IMR-90 (cell line): ENCODE results near the gene IL36B. TPM values are rescaled to one million over a fixed set of nuclear protein-coding genes. Genes with fewer than 3 reads are reported as not detected.

Experiments
- ATAC-seq: fragments of 200-7000 bp; cut with Tn5 transposase; 2 replicates; pipeline ENCODE4 v1.9.1; 2020; ENCODE audit warnings: low read depth, mild to moderate bottlenecking, moderate library complexity
- BruUV-seq: library from RNA; stranded (reverse); fragments of 400-500 nt; replicated peaks from 2 replicates; lab custom pipeline; 2021; lab: Mats Ljungman, UMichigan
- CTCF ChIA-PET: fragments of 300-600 bp; formaldehyde crosslinking; extraction: SDS; loops from one replicate; lab custom pipeline; 2021; ENCODE audit warnings: antibody characterized with exemption; lab: Yijun Ruan, JAX
- POLR2A ChIA-PET: fragments of 300-600 bp; sonication (Branson Sonifier 250); formaldehyde crosslinking; loops from one replicate; lab custom pipeline; 2022; ENCODE audit warnings: antibody characterized with exemption; ENCODE audit not compliant: unreplicated experiment; lab: Charles Lee
- DNase-seq: peaks from one replicate; pipeline ENCODE4 v3.0.0; 2013
- H2AFZ ChIP-seq: replicated peaks from 2 replicates; pipeline ENCODE3; 2013; ENCODE audit warnings: low read length, mild to moderate bottlenecking; ENCODE audit not compliant: poor library complexity
- H2AK5ac ChIP-seq: 2 replicates; pipeline ENCODE4 v1.6.1; 2013; ENCODE audit warnings: low read depth, low read length, inconsistent platforms
- H2AK9ac ChIP-seq: replicated peaks from 2 replicates; pipeline ENCODE3; 2013; ENCODE audit warnings: mild to moderate bottlenecking, low read depth, low read length, moderate library complexity; ENCODE audit not compliant: poor library complexity
- H2BK120ac ChIP-seq: 2 replicates; pipeline ENCODE4 v1.6.1; 2013; ENCODE audit warnings: low read depth, low read length, inconsistent platforms
- H2BK15ac ChIP-seq: 3 replicates; pipeline ENCODE4 v1.6.1; 2013; ENCODE audit warnings: low read depth, low read length, inconsistent platforms
- H2BK20ac ChIP-seq: 2 replicates; pipeline ENCODE4 v1.6.1; 2013; ENCODE audit warnings: low read depth, mild to moderate bottlenecking, inconsistent platforms, low read length, moderate library complexity
- H2BK5ac ChIP-seq: 2 replicates; pipeline ENCODE4 v1.6.1; 2013; ENCODE audit warnings: mild to moderate bottlenecking, low read depth, low read length, inconsistent platforms; ENCODE audit not compliant: poor library complexity, severe bottlenecking
- H3K14ac ChIP-seq: replicated peaks from 2 replicates; pipeline ENCODE4 v1.6.1; 2013; ENCODE audit warnings: low read depth, low read length, inconsistent platforms
- H3K18ac ChIP-seq: 2 replicates; pipeline ENCODE4 v1.6.1; 2013; ENCODE audit warnings: low read depth, low read length, control low read depth
- H3K23ac ChIP-seq: 2 replicates; pipeline ENCODE4 v1.6.1; 2013; ENCODE audit warnings: low read depth, low read length, inconsistent platforms
- H3K27ac ChIP-seq: 2 replicates; pipeline ENCODE4 v1.5.1; 2013; ENCODE audit warnings: mild to moderate bottlenecking, control low read depth, low read length; ENCODE audit not compliant: insufficient read depth
- H3K27me3 ChIP-seq: 2 replicates; pipeline ENCODE4 v1.6.1; 2013; ENCODE audit warnings: low read length; ENCODE audit not compliant: control insufficient read depth, insufficient read depth
- H3K36me3 ChIP-seq: 2 replicates; pipeline ENCODE4 v1.6.1; 2013; ENCODE audit warnings: low read length, mixed read lengths; ENCODE audit not compliant: control insufficient read depth, insufficient read depth
- H3K4ac ChIP-seq: 2 replicates; pipeline ENCODE4 v1.6.1; 2013; ENCODE audit warnings: low read depth, low read length, inconsistent platforms
- H3K4me1 ChIP-seq: 2 replicates; pipeline ENCODE4 v1.6.1; 2013; ENCODE audit warnings: low read length, mixed read lengths; ENCODE audit not compliant: control insufficient read depth, insufficient read depth
- H3K4me2 ChIP-seq: 2 replicates; pipeline ENCODE4 v1.6.1; 2013; ENCODE audit warnings: low read depth, mild to moderate bottlenecking, control low read depth, low read length, moderate library complexity
- H3K4me3 ChIP-seq: 2 replicates; pipeline ENCODE4 v1.5.1; 2013; ENCODE audit warnings: low read depth, mild to moderate bottlenecking, control low read depth, low read length, moderate library complexity; ENCODE audit not compliant: insufficient read depth
- H3K56ac ChIP-seq: 2 replicates; pipeline ENCODE4 v1.6.1; 2013; ENCODE audit warnings: low read length, inconsistent platforms; ENCODE audit not compliant: insufficient read depth; ENCODE audit errors: extremely low read depth
- H3K79me1 ChIP-seq, 2 experiments: 2 replicates each; pipeline ENCODE4 v1.6.1; 2013; ENCODE audit warnings: low read length in 2 of 2, inconsistent platforms in 1 of 2, low read depth in 1 of 2
- H3K9ac ChIP-seq: 2 replicates; pipeline ENCODE4 v1.6.1; 2013; ENCODE audit warnings: low read depth, low read length, control low read depth
- H3K9me1 ChIP-seq: 2 replicates; pipeline ENCODE4 v1.6.1; 2013; ENCODE audit warnings: low read length, inconsistent platforms; ENCODE audit not compliant: insufficient read depth
- H3K9me3 ChIP-seq: 2 replicates; pipeline ENCODE4 v1.6.1; 2013; ENCODE audit warnings: low read length; ENCODE audit not compliant: control insufficient read depth, insufficient read depth
- H4K20me1 ChIP-seq: 2 replicates; pipeline ENCODE4 v1.6.1; 2013; ENCODE audit warnings: low read length, inconsistent platforms; ENCODE audit not compliant: insufficient read depth
- H4K5ac ChIP-seq: 2 replicates; pipeline ENCODE4 v1.6.1; 2013; ENCODE audit warnings: mild to moderate bottlenecking, low read depth, low read length, control low read depth
- H4K8ac ChIP-seq, 2 experiments: 2 replicates each; pipeline ENCODE4 v1.6.1; 2013; ENCODE audit warnings: low read depth in 2 of 2, low read length in 2 of 2, control low read depth in 1 of 2, inconsistent platforms in 1 of 2
- H4K91ac ChIP-seq: 2 replicates; pipeline ENCODE4 v1.6.1; 2013; ENCODE audit warnings: low read depth, low read length, inconsistent platforms; ENCODE audit not compliant: insufficient read depth
- BHLHE40 ChIP-seq: fragments of 150-350 bp; IDR thresholded peaks from 2 replicates; pipeline ENCODE4 v1.6.1; 2016; ENCODE audit warnings: mild to moderate bottlenecking, low read depth, low read length
- CTCF ChIP-seq: conservative IDR thresholded peaks from 2 replicates; pipeline ENCODE4 v1.5.1; 2012; ENCODE audit warnings: mild to moderate bottlenecking, low read depth, low read length, improper control_type of control experiment
- MXI1 ChIP-seq: IDR thresholded peaks from 2 replicates; pipeline ENCODE4 v1.6.1; 2012; ENCODE audit warnings: low read depth, mild to moderate bottlenecking, low read length, moderate library complexity, borderline replicate concordance
- RCOR1 ChIP-seq: IDR thresholded peaks from 2 replicates; pipeline ENCODE4 v1.6.1; 2012; ENCODE audit warnings: mild to moderate bottlenecking, low read length, improper control_type of control experiment; ENCODE audit not compliant: insufficient replicate concordance
- SMC3 ChIP-seq: fragments of 150-350 bp; IDR thresholded peaks from 2 replicates; pipeline ENCODE4 v1.6.1; 2016; ENCODE audit warnings: low read depth, mild to moderate bottlenecking, antibody characterized with exemption, low read length, moderate library complexity
- WGBS, 2 experiments: methylation state at CpG; one replicate each; pipeline versions ENCODE4 v1.1.5 to v1.1.7; 2013; ENCODE audit warnings: missing lambda C conversion rate in 2 of 2; ENCODE audit not compliant: insufficient read length in 1 of 2; ENCODE audit errors: extremely low coverage in 2 of 2; 5-methylcytosine and 5-hydroxymethylcytosine counted together
- dilution Hi-C: fragments of 300-500 bp; cut with HindIII; formaldehyde crosslinking; loops from one replicate; pipeline ENCODE4 v1.14.3; 2018; ENCODE audit warnings: low sequenced_read_pairs; ENCODE audit not compliant: unreplicated experiment
- in situ Hi-C: fragments of 300-500 bp; cut with MboI; formaldehyde crosslinking; loops from 3 replicates; pipeline ENCODE4 v1.14.3; 2019; ENCODE audit warnings: low sequenced_read_pairs, inconsistent platforms, mixed read lengths
- intact Hi-C: fragments of 100-400 bp; cut with micrococcal nuclease; formaldehyde crosslinking; loops from 2 replicates; pipeline ENCODE4 v1.10.0; 2022
- polyA plus RNA-seq, 3 experiments: library from polyadenylated mRNA; depleted of rRNA; stranded (reverse); fragments of >200 nt; gene quantifications; 2 replicates each; pipeline ENCODE4 v1.2.3, GENCODE V29; 2012; ENCODE audit warnings: low replicate concordance in 1 of 3
- total RNA-seq: library from RNA; depleted of rRNA; stranded (reverse); fragments of >200 nt; gene quantifications from 2 replicates; pipeline ENCODE4 v1.2.3, GENCODE V29; 2012

IL36B gene
- total and polyA plus RNA-seq, 2 of the 4 experiments (the other 2 are of a cell fraction), result not detected

- no TSS peak for BruUV-seq
- POLR2A ChIA-PET, result no interaction called here
- WGBS, 2 experiments, result no CpG with 5 or more reads among the region's 2 CpGs
Observed at GRCh38 chr2:113085542-113085941, 32.9 kb upstream of the IL36B start.

More at GRCh38 chr2:113085542-113085941, 32.9 kb upstream of the IL36B start:
- Histone ChIP-seq H2BK5ac (no peak overlapping the region), H3K9ac (no peak overlapping the region), H3K4me2 (no peak overlapping the region), H3K4me1 (no peaks in the 10 kb centered on the region), H3K4me3 (no peak overlapping the region), H3K14ac (no peak overlapping the region), H3K9me3 (no peaks in the 10 kb centered on the region), H4K20me1 (no peaks in the 10 kb centered on the region), H2BK20ac (no peak overlapping the region), H3K56ac (no peak overlapping the region), H3K18ac (no peak overlapping the region), H3K36me3 (no peaks in the 10 kb centered on the region), H3K4ac (no peak overlapping the region), H4K5ac (no peak overlapping the region), H2BK120ac (no peak overlapping the region), H3K27me3 (peaks cover 12% of the 10 kb centered on the region), H2AK9ac (no peak overlapping the region), H3K79me1 (no peaks in the 10 kb centered on the region), H2BK15ac (no peak overlapping the region), H4K8ac (no peak overlapping the region), H3K23ac (no peak overlapping the region), H3K27ac (no peak overlapping the region), H3K9me1 (no peaks in the 10 kb centered on the region), H2AFZ (no peak overlapping the region), H2AK5ac (no peak overlapping the region), H4K91ac (no peak overlapping the region)
- DNase-seq (no peak), ATAC-seq (no peak)
- in situ Hi-C loops, result no loop called here
- dilution Hi-C loops, result no loop called here
- TF ChIP-seq RCOR1 (no peak), MXI1 (no peak), BHLHE40 (no peak), CTCF (no peak), SMC3 (no peak)
- intact Hi-C loops, result no loop called here
- CTCF ChIA-PET, result no interaction called here
